ENCODE results near the gene ITGBL1. TPM values are rescaled to one million over a fixed set of nuclear protein-coding genes. Genes with fewer than 3 reads are reported as not detected.

The ITGBL1 gene
- total and polyA plus RNA-seq, 2 donors: 8.5 to 21.2 TPM

DNA sequence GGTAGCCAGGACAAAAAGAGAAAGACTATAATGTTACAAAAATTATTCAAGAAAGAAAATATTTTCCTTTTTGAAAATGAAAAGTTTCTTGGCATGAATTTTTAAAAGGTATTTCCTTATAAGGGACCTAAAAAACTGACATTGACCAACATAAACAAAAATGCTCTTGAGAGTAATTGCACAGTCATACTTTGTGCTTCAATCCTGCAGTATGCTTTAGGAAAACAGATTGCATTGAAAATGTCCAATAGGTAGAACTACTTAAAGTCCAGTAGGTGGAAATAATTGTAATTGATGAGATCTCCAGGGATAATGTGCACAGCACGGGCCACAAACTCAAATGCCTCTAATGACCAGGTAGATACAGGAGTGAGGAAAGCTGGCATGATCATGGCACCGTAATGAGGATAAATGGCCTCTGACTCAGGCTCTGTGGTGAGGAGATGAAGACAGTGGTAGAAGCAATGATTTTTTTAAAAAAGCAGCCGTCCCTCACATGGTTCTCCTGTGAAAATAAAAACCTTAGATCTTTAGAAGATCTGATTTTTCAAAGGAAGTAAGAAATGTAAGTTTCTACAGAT, 278.0 kb downstream of the ITGBL1 start:
- 85% methylated on average over 3 of the region's 3 CpGs for WGBS
- DNase-seq (ENCODE audit: extremely low spot score): no peak

DNA sequence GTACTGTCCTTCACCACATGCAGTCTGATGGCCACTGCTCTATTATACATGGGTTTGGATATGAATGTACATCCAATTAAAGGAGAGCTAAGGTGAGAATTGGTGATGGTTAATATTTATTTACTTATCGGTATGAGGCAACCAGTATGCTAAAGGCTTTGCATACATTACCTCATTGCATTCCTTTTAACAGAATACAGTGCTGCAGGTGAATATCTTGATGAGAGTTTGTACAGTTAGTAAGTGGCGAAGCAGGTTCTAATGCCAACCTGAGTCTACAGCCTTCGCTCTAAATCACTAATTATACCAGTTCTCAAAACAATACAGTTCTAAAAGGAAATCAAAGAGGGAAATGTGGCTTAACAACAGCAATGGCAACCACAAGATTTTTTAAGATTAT, 284.1 kb downstream of the ITGBL1 start:
- no peak overlapping the region for H3K4me3 ChIP-seq (ENCODE audit: low read depth, low read length)
- no peaks in the 10 kb centered on the region for H3K4me1 ChIP-seq (ENCODE audit: insufficient read depth)
- no peak for DNase-seq (ENCODE audit: extremely low spot score)
- no peaks in the 10 kb centered on the region for H3K36me3 ChIP-seq (ENCODE audit: insufficient read depth)
- H3K27ac ChIP-seq (ENCODE audit: low read depth): no peak overlapping the region
- WGBS: 60% methylated on average over 3 of the region's 3 CpGs

More for the DNA sequence above, 278.0 kb downstream of the ITGBL1 start:
- Histone ChIP-seq H3K36me3 (ENCODE audit: insufficient read depth) (no peaks in the 10 kb centered on the region), H3K27ac (ENCODE audit: low read depth) (no peak overlapping the region), H3K4me3 (ENCODE audit: low read depth, low read length) (no peak overlapping the region), H3K4me1 (ENCODE audit: insufficient read depth) (no peaks in the 10 kb centered on the region)

DNA sequence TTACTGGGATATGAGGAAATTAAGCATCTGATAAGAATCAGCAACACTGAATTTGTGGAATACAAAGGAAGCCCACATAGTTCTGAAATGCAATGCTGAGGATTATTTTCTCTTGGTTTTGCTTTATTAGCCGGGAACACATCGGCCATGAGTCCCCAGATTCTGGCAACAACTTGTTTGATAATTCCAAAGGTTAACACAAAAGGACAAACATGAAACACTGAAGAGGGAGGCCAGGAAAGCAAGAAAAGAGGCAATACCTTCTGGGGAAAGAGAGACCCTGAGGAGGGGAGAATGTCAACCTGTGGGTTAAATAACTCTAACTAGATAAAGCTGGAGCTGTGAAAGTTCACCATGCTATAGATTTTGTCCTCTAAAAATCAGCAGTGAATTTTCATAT, 285.9 kb downstream of the ITGBL1 start:
- H3K4me3 ChIP-seq (ENCODE audit: low read depth, low read length): no peak overlapping the region
- H3K4me1 ChIP-seq (ENCODE audit: insufficient read depth): no peaks in the 10 kb centered on the region
- DNase-seq (ENCODE audit: extremely low spot score): no peak
- H3K36me3 ChIP-seq (ENCODE audit: insufficient read depth): no peaks in the 10 kb centered on the region
- no peak overlapping the region for H3K27ac ChIP-seq (ENCODE audit: low read depth)
- WGBS: 77% methylated on average over 2 of the region's 2 CpGs

DNA sequence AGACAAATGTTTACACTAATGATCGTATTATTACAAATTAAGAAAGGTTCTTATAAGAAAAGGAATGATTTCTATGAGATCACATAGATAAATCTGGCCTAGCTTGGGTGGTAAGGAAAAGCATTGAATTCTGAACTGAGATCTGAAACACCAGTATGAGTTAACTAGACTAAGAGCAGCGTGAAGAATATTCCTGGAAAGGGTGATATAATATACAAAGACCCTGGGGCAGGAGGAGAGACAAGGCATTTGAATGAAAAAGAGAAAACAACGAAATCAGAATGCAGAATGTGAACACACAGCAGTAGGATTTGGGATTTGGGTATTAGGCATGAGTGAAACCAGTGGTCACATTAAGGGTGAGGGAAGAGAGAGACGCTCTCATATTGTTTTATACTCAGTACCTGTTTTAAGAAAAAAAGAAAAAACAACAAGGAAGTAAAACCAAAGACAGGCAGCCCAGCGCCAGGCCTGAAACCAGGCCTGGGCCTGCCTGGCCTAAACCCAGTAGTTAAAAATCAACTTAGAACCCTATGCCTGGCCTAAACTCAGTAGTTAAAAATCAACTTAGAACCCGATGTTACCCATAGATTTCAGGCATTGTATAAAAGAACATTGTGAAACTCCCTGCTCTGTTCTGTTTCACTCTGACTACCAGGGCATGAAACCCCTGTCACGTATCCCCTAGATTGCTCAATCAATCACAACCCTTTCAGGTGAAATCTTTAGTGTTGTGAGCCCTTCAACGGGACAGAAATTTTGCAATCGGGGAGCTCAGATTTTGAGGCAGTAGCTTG, 287.1 kb downstream of the ITGBL1 start:
- no peak for DNase-seq (ENCODE audit: extremely low spot score)
- Histone ChIP-seq H3K4me3 (ENCODE audit: low read depth, low read length) (no peak overlapping the region), H3K36me3 (ENCODE audit: insufficient read depth) (no peaks in the 10 kb centered on the region), H3K27ac (ENCODE audit: low read depth) (no peak overlapping the region), H3K4me1 (ENCODE audit: insufficient read depth) (no peaks in the 10 kb centered on the region)
- 85% methylated on average over 9 of the region's 9 CpGs for WGBS

DNA sequence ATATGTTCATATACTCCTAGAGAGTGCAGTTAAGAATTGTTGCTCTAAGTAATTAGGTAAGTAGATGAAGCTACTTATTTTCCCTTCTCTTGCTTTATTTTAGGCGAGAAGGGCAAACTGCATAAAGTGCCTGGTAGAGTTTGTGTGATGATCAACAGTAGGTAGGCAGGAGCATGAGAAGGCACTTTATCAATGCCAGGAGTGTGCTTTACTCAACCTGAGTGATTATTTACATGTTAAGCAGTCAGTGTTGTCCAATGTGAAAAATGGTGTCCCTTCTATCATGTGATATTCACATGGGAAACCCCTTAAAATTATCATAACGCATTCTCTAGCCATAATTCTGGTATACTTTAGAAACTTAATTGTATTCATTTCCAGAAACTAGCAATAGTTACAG, 294.0 kb downstream of the ITGBL1 start:
- Histone ChIP-seq H3K4me3 (ENCODE audit: low read depth, low read length) (no peak overlapping the region), H3K36me3 (ENCODE audit: insufficient read depth) (no peaks in the 10 kb centered on the region), H3K27ac (ENCODE audit: low read depth) (no peak overlapping the region), H3K4me1 (ENCODE audit: insufficient read depth) (no peaks in the 10 kb centered on the region)
- DNase-seq (ENCODE audit: extremely low spot score): no peak
- WGBS: 90% methylated on average over 2 of the region's 2 CpGs

DNA sequence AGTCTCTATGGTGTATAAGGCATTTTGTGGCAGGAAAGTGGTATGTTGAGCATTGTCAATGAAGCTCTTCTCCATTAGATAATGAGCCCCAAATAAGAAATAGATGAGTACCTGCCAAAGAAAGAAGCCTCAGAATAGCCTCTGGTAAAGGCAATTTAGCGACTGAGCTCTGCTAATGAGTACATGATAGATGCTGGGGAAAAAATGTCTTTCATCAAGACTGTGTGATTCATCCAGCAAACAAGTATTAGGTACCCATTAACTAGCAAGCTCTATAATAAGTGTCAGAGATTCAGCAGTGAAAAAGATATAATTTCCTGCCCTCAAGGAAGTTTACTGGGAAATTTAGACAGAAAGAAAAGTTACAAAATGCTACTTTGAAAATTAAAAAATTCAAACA, 294.6 kb downstream of the ITGBL1 start:
- no peak for DNase-seq (ENCODE audit: extremely low spot score)
- Histone ChIP-seq H3K27ac (ENCODE audit: low read depth) (no peak overlapping the region), H3K4me1 (ENCODE audit: insufficient read depth) (no peaks in the 10 kb centered on the region), H3K36me3 (ENCODE audit: insufficient read depth) (no peaks in the 10 kb centered on the region), H3K4me3 (ENCODE audit: low read depth, low read length) (no peak overlapping the region)
- 89% methylated on average over 1 of the region's 1 CpG for whole genome bisulfite sequencing

GRCh38 chr13:101749584-101749983, 297.1 kb downstream of the ITGBL1 start:
- Histone ChIP-seq H3K27ac (ENCODE audit: low read depth) (no peak overlapping the region), H3K4me3 (ENCODE audit: low read depth, low read length) (no peak overlapping the region), H3K36me3 (ENCODE audit: insufficient read depth) (no peaks in the 10 kb centered on the region), H3K4me1 (ENCODE audit: insufficient read depth) (no peaks in the 10 kb centered on the region)
- DNase-seq (ENCODE audit: extremely low spot score): no peak
- WGBS: 51% methylated on average over 1 of the region's 1 CpG

GRCh38 chr13:101751488-101751887, 299.0 kb downstream of the ITGBL1 start:
- H3K36me3 ChIP-seq (ENCODE audit: insufficient read depth): no peaks in the 10 kb centered on the region
- no peak overlapping the region for H3K27ac ChIP-seq (ENCODE audit: low read depth)
- no peak for DNase-seq (ENCODE audit: extremely low spot score)
- no peaks in the 10 kb centered on the region for H3K4me1 ChIP-seq (ENCODE audit: insufficient read depth)
- 14% methylated on average over 3 of the region's 3 CpGs for WGBS
- H3K4me3 ChIP-seq (ENCODE audit: low read depth, low read length): no peak overlapping the region

- WGBS: 97% methylated on average over 3 of the region's 3 CpGs
- no peak overlapping the region for H3K4me3 ChIP-seq (ENCODE audit: low read depth, low read length)
- no peak overlapping the region for H3K27ac ChIP-seq (ENCODE audit: low read depth)
- no peaks in the 10 kb centered on the region for H3K36me3 ChIP-seq (ENCODE audit: insufficient read depth)
- no peak for DNase-seq (ENCODE audit: extremely low spot score)
- no peaks in the 10 kb centered on the region for H3K4me1 ChIP-seq (ENCODE audit: insufficient read depth)
Measured at GRCh38 chr13:101752432-101752831, 300.0 kb downstream of the ITGBL1 start.

GRCh38 chr13:101755228-101755887, 302.9 kb downstream of the ITGBL1 start:
- Histone ChIP-seq H3K36me3 (ENCODE audit: insufficient read depth) (no peaks in the 10 kb centered on the region), H3K27ac (ENCODE audit: low read depth) (no peak overlapping the region), H3K4me3 (ENCODE audit: low read depth, low read length) (no peak overlapping the region), H3K4me1 (ENCODE audit: insufficient read depth) (no peaks in the 10 kb centered on the region)
- whole genome bisulfite sequencing: 59% methylated on average over 6 of the region's 6 CpGs
- no peak for DNase-seq (ENCODE audit: extremely low spot score)

DNA sequence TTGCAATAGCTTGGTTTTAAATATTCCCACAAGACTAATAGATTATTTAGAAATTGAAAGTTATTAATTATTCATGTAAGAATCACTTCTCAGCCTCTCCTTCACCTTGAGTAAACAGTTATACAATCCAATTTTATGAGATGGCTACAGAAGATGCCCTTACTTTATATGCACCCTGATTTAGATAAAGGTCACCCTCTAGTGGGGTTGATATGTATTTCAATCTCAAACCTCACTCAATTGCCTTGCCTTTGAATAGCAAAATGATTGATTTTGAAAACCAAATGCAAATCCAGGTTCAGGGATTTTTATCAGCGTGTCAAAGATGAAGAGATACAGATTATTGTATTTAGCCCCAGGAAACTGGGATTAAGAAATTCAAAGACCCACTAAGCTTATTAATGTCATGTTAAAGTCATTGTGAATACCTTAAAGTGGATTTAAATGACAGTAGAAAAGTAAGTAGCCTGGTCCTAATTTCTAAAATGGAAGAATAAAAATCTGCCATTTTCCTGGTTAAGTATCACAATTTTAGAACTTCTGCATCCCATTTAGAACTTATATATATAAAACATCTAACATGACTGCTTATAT, 305.1 kb downstream of the ITGBL1 start:
- no peaks in the 10 kb centered on the region for H3K4me1 ChIP-seq (ENCODE audit: insufficient read depth)
- H3K27ac ChIP-seq (ENCODE audit: low read depth): no peak overlapping the region
- no peaks in the 10 kb centered on the region for H3K36me3 ChIP-seq (ENCODE audit: insufficient read depth)
- H3K4me3 ChIP-seq (ENCODE audit: low read depth, low read length): no peak overlapping the region
- no peak for DNase-seq (ENCODE audit: extremely low spot score)
- WGBS: 8% methylated on average over 1 of the region's 1 CpG

DNA sequence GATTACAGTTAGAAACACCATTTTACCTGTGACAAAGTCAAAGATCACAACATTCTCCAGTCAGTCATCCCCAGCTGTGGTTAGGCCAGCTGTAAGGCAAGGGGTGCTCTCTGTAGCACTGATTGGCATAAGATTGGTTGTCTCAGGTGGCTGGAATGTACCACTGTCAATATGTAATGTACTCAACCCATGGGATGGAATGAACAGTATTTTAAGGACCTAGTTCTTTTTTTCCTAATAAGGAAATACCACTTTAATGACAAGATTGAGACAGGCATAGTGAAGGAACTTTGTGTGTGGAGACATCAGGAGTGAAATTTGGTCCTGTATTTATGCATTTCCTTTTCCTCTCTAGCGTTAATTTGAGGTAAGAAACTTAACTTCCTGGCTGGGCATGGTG, 310.7 kb downstream of the ITGBL1 start:
- Histone ChIP-seq H3K4me1 (ENCODE audit: insufficient read depth) (no peaks in the 10 kb centered on the region), H3K27ac (ENCODE audit: low read depth) (no peak overlapping the region), H3K36me3 (ENCODE audit: insufficient read depth) (no peaks in the 10 kb centered on the region), H3K4me3 (ENCODE audit: low read depth, low read length) (no peak overlapping the region)
- 63% methylated on average over 1 of the region's 1 CpG for WGBS
- no peak for DNase-seq (ENCODE audit: extremely low spot score)
